NCI-H2081 (cell line): Measurements from ENCODE around the gene TBCCD1.
"Not testable (repeated sequence)": the region's sequence is repeated elsewhere in the genome, so short reads cannot be mapped to it uniquely, and the experiment has no call there.

ENCODE experiments used
- DNase-seq, 2 experiments: peaks; one replicate each; lab custom pipeline; 2025; lab: John Stamatoyannopoulos, UW

The TBCCD1 gene

DNA sequence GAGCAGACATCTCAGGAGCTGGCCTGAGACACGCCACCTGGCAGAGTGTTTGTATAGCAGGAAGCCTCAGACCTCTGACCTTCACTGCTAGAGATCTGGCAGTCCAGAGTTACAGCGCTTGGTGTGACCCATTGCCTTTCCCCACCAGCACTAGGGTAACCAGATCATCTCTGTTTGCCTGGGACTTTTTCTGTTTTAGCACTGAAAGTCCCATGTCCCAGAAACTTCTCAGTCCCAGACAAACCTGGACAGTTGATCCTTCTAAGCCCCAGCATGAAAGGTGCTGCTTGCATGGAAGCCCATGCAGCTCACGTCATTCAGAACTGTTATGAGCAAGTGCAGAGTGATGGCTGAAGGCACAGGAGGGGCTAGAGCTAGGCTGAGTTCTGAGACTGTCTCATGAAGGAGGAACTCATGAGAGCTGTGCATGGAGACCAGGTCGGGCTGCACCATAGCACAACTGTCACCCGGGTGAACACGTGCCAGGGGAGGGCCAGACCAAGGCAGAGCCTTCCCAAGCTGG is 27.5 kb upstream of the TBCCD1 start:
- DNase-seq = no peak

DNA sequence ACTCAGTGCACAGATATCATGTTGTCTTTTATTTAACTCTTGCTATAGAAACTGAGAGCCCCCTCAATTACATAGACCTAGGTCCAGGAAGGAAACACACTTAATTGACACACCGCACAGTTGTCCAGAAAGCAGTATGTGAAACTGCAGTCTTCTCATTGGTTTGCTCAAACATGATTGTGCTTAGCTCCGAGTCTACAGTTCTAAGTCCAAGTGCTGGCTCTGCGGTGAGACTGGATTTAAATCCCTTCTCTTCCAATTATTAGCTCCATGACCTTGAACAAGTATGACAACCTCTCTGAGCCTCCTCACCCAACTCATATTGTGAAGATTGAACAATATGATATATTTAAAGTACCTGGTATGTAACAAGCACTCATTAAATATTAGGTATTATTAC is 26.7 kb upstream of the TBCCD1 start:
- DNase-seq = no peak

- DNase-seq = no peak
These were observed 25.5 kb upstream of the TBCCD1 start for GRCh38 chr3:186592682-186593081.

- DNase-seq = no peak
These were observed 23.6 kb upstream of the TBCCD1 start for GRCh38 chr3:186590580-186591295.

DNA sequence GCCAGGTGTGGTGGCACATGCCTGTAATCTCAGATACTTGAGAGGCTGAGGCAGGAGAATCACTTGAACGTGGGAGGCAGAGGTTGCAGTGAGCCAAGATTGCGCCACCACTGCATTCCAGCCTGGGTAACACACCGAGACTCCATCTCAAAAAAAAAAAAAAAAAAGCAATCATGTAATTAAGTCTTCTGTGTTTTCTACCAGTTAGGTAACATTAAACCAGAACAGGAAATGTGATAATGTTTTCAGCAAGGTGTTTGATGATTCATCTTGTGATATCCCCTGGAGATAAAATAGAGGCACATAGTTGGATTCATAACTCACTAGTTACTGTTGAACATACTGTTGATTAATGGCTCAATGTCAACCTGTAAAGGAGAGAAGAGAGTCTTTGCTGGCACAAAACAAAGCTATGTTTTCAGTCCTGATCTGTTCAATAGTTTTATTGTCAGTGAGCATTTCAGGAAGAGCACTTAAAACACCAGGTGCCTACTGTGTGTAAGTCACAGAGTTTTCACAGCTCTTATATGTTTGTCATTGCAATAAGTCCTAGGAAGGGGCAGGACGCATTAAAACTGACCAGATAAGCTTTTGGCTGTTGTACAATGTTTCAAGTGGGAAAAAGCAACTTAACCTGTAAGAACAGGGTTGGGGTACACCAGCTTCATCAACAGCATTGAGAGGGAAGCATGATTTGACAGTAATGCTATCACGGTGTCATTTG is 22.9 kb upstream of the TBCCD1 start:
- DNase-seq = no peak

GRCh38 chr3:186589121-186589520 is 22.0 kb upstream of the TBCCD1 start:
- DNase-seq = no peak

GRCh38 chr3:186588632-186589031 is 21.5 kb upstream of the TBCCD1 start:
- no peak for DNase-seq

- DNase-seq = no peak
These were observed 20.0 kb upstream of the TBCCD1 start for GRCh38 chr3:186587183-186587582.

DNA sequence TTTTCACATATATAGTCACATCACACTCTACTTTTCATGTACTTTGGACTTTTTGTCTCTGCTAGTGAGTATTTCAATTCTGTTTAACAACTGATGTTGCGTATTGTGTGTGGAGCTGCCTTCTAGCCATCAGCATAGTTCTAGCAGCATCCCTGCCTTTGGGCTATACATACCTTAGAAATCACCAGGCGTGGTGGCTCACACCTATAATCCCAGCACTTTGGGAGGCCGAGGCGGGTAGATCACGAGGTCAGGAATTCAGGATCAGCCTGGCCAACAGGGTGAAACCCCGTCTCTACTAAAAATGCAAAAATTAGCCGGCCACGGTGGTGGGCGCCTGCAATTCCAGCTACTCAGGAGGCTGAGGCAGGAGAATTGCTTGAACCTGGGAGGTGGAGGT is 19.1 kb upstream of the TBCCD1 start:
- not testable (repeated sequence) for DNase-seq

- no peak for DNase-seq
These were observed 16.7 kb upstream of the TBCCD1 start for GRCh38 chr3:186583831-186584230.

DNA sequence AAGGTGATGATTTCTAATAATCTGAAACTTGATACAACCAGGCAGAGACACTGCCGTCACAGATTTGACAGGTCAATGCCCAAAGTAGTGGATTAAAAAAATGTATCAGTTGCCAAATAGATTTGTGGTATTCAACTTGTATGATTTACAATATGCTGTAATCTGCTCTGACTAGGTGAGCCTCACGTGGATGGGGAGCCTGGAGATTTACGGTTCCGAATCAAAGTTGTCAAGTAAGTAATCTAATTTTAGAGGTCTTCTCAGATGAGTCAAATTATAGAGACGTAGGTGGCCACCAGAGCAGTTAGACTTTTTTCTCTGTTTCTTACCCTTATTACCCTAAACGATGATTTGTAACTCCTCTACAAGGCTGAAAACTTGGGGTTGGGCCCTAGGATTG is 15.4 kb upstream of the TBCCD1 start:
- no peak for DNase-seq

GRCh38 chr3:186580785-186581184 is 13.6 kb upstream of the TBCCD1 start:
- DNase-seq = no peak

- DNase-seq = no peak
These were observed 10.4 kb upstream of the TBCCD1 start for GRCh38 chr3:186577521-186577920.

DNA sequence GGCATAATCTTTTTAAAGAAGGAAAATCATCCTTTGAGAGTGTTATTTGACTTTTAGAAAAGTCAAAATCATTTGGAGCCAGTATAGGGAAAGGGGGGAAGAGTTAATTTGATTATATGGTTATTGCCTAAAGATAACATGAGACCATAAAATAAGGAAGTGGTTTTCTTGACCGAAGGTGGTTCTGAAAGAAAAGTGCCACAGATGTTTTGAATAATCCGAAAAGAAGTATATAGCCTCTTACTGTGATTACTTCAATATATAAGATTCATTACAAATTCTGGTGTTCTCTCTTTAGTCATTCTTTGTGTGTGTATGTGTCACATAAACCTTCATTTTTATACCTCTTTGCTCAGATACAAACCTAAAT is 4.5 kb upstream of the TBCCD1 start:
- DNase-seq = no peak

GRCh38 chr3:186570941-186571643 is 4.0 kb upstream of the TBCCD1 start:
- no peak for DNase-seq

DNA sequence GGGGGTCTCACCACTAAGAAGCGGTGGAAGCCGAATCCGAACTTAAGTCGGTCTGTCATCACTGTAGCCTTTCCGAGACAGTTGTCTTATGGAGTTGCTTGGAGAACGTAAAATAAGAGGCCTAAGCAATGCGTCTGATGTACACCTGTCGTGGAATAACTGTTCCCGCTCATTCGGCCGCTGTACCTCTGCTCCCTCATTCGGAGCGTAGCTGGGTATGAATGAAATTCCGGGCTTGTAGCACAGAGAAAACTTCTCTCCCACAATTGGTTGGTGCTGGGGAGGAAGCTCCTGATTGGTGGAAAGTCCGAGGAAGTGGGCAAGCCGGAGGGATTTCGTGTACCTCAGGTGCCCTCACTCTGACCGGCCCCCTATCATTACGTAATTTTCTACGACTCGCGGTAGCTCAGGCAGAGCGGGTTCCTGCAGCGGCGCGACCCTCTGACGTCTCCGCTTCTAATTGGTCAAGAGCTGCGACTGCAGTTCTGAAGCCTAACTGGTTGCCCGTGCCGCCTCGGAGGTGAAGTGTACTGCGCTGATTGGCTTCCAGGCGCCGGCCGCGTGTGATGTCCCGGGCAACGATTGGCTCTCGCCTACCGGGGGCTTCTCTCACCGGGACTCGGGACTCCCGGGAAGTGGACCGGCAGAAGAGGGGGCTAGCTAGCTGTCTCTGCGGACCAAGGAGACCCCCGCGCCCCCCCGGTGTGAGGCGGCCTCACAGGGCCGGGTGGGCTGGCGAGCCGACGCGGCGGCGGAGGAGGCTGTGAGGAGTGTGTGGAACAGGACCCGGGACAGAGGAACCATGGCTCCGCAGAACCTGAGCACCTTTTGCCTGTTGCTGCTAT is 3.2 kb upstream of the TBCCD1 start, which contains the start of gene DNAJB11:
Gene DNAJB11, plus strand, starts transcription at position 625 of the 845 bp plus-strand sequence. Its CDS starts 178 bp downstream, at position 803.
- peak; percentile 100 for DNase-seq

DNA sequence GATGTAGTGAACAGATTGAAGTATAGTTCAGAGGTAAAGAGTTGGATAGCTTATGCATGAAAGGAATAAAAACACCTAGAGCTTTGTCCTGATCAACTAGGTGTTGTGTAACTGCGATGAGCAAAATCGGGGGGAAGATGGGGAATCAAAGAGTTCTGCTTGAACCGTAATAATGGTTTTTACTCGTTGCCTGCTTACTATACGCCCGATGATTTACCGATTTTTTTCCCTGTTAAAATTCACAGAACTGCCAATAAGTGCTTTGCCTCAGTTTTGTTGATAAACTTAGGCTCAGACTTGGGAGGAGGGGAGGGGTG is 2.6 kb upstream of the TBCCD1 start:
- DNase-seq = no peak

DNA sequence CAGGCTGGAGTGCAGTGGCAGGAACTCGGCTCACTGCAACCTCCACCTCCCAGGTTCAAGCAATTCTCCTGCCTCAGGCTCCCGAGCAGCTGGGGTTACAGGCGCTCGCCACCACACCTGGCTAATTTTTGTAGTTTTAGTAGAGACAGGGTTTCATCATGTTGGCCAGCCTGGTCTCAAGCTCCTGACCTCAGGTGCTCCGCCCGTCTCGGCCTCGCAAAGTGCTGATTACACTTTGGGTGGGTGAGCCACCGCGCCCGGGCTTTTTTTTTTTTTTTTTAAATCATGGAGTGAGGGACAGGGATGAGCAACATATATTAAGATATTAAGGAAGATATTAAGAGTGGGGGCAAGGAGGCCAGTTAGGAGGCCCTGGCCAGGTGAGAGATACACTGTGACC is 2.2 kb upstream of the TBCCD1 start:
- not testable (repeated sequence) for DNase-seq

DNA sequence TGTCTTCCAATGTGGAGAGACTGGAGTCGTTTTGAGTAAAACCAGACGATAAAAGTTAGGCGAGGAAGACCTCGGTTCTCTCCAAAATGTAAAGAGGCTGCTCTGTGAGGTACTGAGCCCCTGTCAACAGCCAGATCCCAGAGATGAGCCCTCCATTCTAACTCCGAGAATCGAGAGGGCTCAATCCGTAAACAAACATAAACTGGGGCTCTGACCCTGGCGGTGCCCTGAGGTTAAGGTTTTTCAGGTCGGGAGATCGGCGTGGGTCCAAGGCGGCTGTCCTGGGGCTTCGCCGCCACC is 417 bp downstream of the TBCCD1 start:
- no peak for DNase-seq

DNA sequence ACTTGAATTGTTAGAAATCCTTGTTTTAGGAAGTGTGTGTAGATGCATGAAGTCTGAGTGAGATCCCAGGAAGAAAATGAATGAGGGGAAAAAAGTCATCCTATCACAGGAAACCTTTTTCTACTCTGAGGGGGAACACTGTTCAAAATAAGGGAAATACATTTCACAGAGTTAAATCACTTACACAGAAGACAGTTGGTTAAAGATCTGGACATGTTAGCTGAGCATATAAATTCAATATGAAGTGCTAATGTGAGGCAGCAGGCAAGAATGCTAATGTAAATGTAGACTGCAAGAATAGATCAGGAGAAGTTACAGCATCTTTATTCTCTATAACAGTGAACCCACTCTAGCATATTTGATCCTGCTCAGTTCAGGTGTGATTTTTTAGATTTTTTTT is 2.6 kb downstream of the TBCCD1 start:
- no peak for DNase-seq

DNA sequence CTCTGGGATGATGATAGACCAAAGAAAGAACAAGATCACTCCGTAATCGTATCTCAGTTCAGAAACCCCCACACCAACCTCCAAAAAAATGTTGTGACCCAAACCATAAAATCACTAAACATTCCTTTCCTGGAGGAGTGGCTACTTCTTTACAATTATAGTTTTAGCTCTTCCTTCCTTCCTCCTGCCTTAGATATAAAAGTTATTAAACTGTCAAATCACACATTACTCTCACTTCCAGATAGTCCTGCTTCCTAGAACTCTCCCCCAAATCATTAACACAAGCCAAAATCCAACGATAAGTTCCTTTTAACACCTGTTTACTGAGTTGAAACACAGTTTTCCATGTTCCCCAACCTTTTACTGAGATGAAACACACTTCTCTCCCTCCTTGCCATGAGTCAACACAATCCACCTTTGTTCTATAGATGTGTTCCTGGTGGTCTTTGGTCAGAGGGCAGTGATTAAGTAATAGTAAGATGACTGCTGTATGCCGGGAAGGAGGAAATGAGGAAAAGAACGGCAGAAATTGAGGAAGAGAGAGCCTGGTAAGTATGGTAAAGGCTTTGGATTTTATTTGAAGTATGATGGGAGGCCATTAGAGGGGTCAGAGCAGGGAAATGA is 14.6 kb downstream of the TBCCD1 start:
- DNase-seq = no peak

GRCh38 chr3:186551387-186551786 is 15.8 kb downstream of the TBCCD1 start:
- DNase-seq = no peak
